Trophoblast cell (in vitro differentiated cells and primary cell): ENCODE measurements around the gene GTSE1.

ENCODE experiments used
- DNase-seq, 2 donors: peaks; one replicate each; pipeline ENCODE4 v3.0.0-alpha.2; 2016
- H2AFZ ChIP-seq: 2 replicates; pipeline ENCODE4 v1.6.1; 2013; ENCODE audit warnings: low read length, moderate library complexity, mild to moderate bottlenecking; ENCODE audit not compliant: insufficient read depth, poor library complexity
- H2AK5ac ChIP-seq: 2 replicates; pipeline ENCODE4 v1.6.1; 2013; ENCODE audit warnings: mild to moderate bottlenecking, low read length
- H2BK120ac ChIP-seq: 2 replicates; pipeline ENCODE4 v1.6.1; 2013; ENCODE audit warnings: low read length, mild to moderate bottlenecking, moderate library complexity; ENCODE audit not compliant: insufficient read depth, poor library complexity
- H2BK12ac ChIP-seq: 2 replicates; pipeline ENCODE4 v1.6.1; 2013; ENCODE audit warnings: mild to moderate bottlenecking, low read length, moderate library complexity
- H2BK5ac ChIP-seq: 2 replicates; pipeline ENCODE4 v1.6.1; 2013; ENCODE audit warnings: low read length, low read depth, moderate library complexity, mild to moderate bottlenecking; ENCODE audit not compliant: poor library complexity
- H3K14ac ChIP-seq: 2 replicates; pipeline ENCODE4 v1.6.1; 2013; ENCODE audit warnings: mild to moderate bottlenecking, low read length
- H3K18ac ChIP-seq: 2 replicates; pipeline ENCODE4 v1.6.1; 2013; ENCODE audit warnings: mild to moderate bottlenecking, low read length
- H3K23ac ChIP-seq: 2 replicates; pipeline ENCODE4 v1.6.1; 2013; ENCODE audit warnings: low read length
- H3K27ac ChIP-seq: 2 replicates; pipeline ENCODE4 v1.5.1; 2013; ENCODE audit warnings: low read depth, mild to moderate bottlenecking, inconsistent platforms, low read length, moderate library complexity
- H3K27me3 ChIP-seq: 2 replicates; pipeline ENCODE4 v1.6.1; 2013; ENCODE audit warnings: inconsistent platforms, mild to moderate bottlenecking, low read length, moderate library complexity; ENCODE audit not compliant: insufficient read depth
- H3K36me3 ChIP-seq, 2 experiments: 1 replicate in 1 of 2; 2 replicates in 1 of 2; pipeline ENCODE4 v1.6.1; 2013; ENCODE audit warnings: low read length in 2 of 2, mild to moderate bottlenecking in 2 of 2, moderate library complexity in 1 of 2; ENCODE audit not compliant: insufficient read depth in 2 of 2, control insufficient read depth in 1 of 2
- H3K4ac ChIP-seq: 2 replicates; pipeline ENCODE4 v1.6.1; 2013; ENCODE audit warnings: low read depth, mild to moderate bottlenecking, low read length, moderate library complexity
- H3K4me1 ChIP-seq, 2 experiments: 1 replicate in 1 of 2; 2 replicates in 1 of 2; pipeline ENCODE4 v1.6.1; 2013; ENCODE audit warnings: low read length in 2 of 2, mild to moderate bottlenecking in 2 of 2, moderate library complexity in 1 of 2; ENCODE audit not compliant: insufficient read depth in 2 of 2, control insufficient read depth in 1 of 2
- H3K4me2 ChIP-seq: 2 replicates; pipeline ENCODE4 v1.6.1; 2013; ENCODE audit warnings: inconsistent platforms, mild to moderate bottlenecking, low read length, moderate library complexity
- H3K4me3 ChIP-seq: 2 replicates; pipeline ENCODE4 v1.5.1; 2013; ENCODE audit warnings: mild to moderate bottlenecking, low read depth, low read length, inconsistent platforms
- H3K79me1 ChIP-seq: one replicate; pipeline ENCODE4 v1.6.1; 2013; ENCODE audit warnings: low read length
- H3K79me2 ChIP-seq: 2 replicates; pipeline ENCODE4 v1.6.1; 2013; ENCODE audit warnings: low read length, mild to moderate bottlenecking; ENCODE audit not compliant: control insufficient read depth, insufficient read depth, poor library complexity
- H3K9ac ChIP-seq: 2 replicates; pipeline ENCODE4 v1.6.1; 2013; ENCODE audit warnings: mild to moderate bottlenecking, low read length
- H3K9me3 ChIP-seq: 2 replicates; pipeline ENCODE4 v1.6.1; 2013; ENCODE audit warnings: low read depth, mild to moderate bottlenecking, control low read depth, inconsistent platforms, low read length; ENCODE audit not compliant: insufficient read depth
- H4K12ac ChIP-seq: 2 replicates; pipeline ENCODE4 v1.6.1; 2013; ENCODE audit warnings: low read depth, mild to moderate bottlenecking, low read length, moderate library complexity
- H4K8ac ChIP-seq: 2 replicates; pipeline ENCODE4 v1.6.1; 2013; ENCODE audit warnings: low read depth, mild to moderate bottlenecking, low read length, moderate library complexity
- H4K91ac ChIP-seq: one replicate; pipeline ENCODE4 v1.6.1; 2013; ENCODE audit warnings: low read depth, mild to moderate bottlenecking, low read length, moderate library complexity
- WGBS: extraction: QIAGEN DNeasy Blood & Tissue Kit; methylation state at CpG from one replicate; pipeline ENCODE4 v1.1.7; 2013; ENCODE audit warnings: missing lambda C conversion rate; ENCODE audit not compliant: insufficient read length, insufficient coverage; ENCODE audit errors: extremely low coverage; 5-methylcytosine and 5-hydroxymethylcytosine counted together

The GTSE1 gene

GRCh38 chr22:46303347-46303965, 6.8 kb downstream of the GTSE1 start:
- Histone ChIP-seq H3K9ac (no peak overlapping the region), H3K79me1 (no peaks in the 10 kb centered on the region), H3K4me2 (no peak overlapping the region), H4K12ac (no peak overlapping the region), H3K79me2 (peaks cover 3% of the 10 kb centered on the region), H3K18ac (no peak overlapping the region), H3K9me3 (no peaks in the 10 kb centered on the region), H3K27ac (no peak overlapping the region), H3K14ac (no peak overlapping the region), H2AK5ac (no peak overlapping the region), H2BK120ac (no peak overlapping the region), H2AFZ (no peak overlapping the region), H3K36me3 (peaks cover 19 to 28% of the 10 kb centered on the region in 2 experiments), H3K27me3 (no peaks in the 10 kb centered on the region), H3K23ac (no peak overlapping the region), H2BK5ac (no peak overlapping the region), H4K8ac (no peak overlapping the region), H3K4me1 (peaks cover 0 to 4% of the 10 kb centered on the region in 2 experiments), H4K91ac (no peak overlapping the region), H3K4me3 (no peak overlapping the region), H3K4ac (peak overlapping the region; percentile 82), H2BK12ac (no peak overlapping the region)
- no peak for DNase-seq
- no CpG with 5 or more reads among the region's 7 CpGs for WGBS

GRCh38 chr22:46308283-46308988, 11.8 kb downstream of the GTSE1 start:
- WGBS: no CpG with 5 or more reads among the region's 23 CpGs
- Histone ChIP-seq H2BK12ac (no peak overlapping the region), H3K27me3 (no peaks in the 10 kb centered on the region), H3K79me2 (peaks cover 3% of the 10 kb centered on the region), H3K4me1 (no peaks in the 10 kb centered on the region), H3K14ac (no peak overlapping the region), H3K4me3 (no peak overlapping the region), H2BK5ac (no peak overlapping the region), H2AFZ (no peak overlapping the region), H2AK5ac (no peak overlapping the region), H4K8ac (no peak overlapping the region), H3K79me1 (no peaks in the 10 kb centered on the region), H3K18ac (peak overlapping the region; percentile 73), H4K91ac (no peak overlapping the region), H4K12ac (peak overlapping the region; percentile 71), H3K4ac (no peak overlapping the region), H2BK120ac (no peak overlapping the region), H3K36me3 (peaks cover 31 to 33% of the 10 kb centered on the region in 2 experiments), H3K23ac (no peak overlapping the region), H3K9ac (no peak overlapping the region), H3K27ac (no peak overlapping the region), H3K9me3 (no peaks in the 10 kb centered on the region), H3K4me2 (no peak overlapping the region)
- DNase-seq: no peak

GRCh38 chr22:46309526-46310085, 12.9 kb downstream of the GTSE1 start:
- H2BK12ac ChIP-seq: no peak overlapping the region
- H3K79me2 ChIP-seq: no peaks in the 10 kb centered on the region
- no peak overlapping the region for H4K91ac ChIP-seq
- H2AFZ ChIP-seq: no peak overlapping the region
- H4K12ac ChIP-seq: no peak overlapping the region
- H3K79me1 ChIP-seq: no peaks in the 10 kb centered on the region
- no peak overlapping the region for H3K14ac ChIP-seq
- WGBS: no CpG with 5 or more reads among the region's 15 CpGs
- no peak for DNase-seq
- H3K27ac ChIP-seq: no peak overlapping the region
- no peak overlapping the region for H3K9ac ChIP-seq
- no peak overlapping the region for H3K23ac ChIP-seq
- no peaks in the 10 kb centered on the region for H3K9me3 ChIP-seq
- H3K4me2 ChIP-seq: no peak overlapping the region
- no peaks in the 10 kb centered on the region for H3K27me3 ChIP-seq
- no peak overlapping the region for H3K18ac ChIP-seq
- no peak overlapping the region for H2AK5ac ChIP-seq
- H4K8ac ChIP-seq: no peak overlapping the region
- H2BK120ac ChIP-seq: no peak overlapping the region
- no peak overlapping the region for H3K4me3 ChIP-seq
- H3K4me1 ChIP-seq: no peaks in the 10 kb centered on the region
- no peak overlapping the region for H3K4ac ChIP-seq
- H2BK5ac ChIP-seq: no peak overlapping the region
- peaks cover 36 to 41% of the 10 kb centered on the region in 2 experiments for H3K36me3 ChIP-seq

- Histone ChIP-seq H3K27ac (no peak overlapping the region), H4K8ac (no peak overlapping the region), H3K79me2 (no peaks in the 10 kb centered on the region), H2BK120ac (no peak overlapping the region), H3K4me1 (no peaks in the 10 kb centered on the region), H3K4me2 (no peak overlapping the region), H2AFZ (no peak overlapping the region), H3K27me3 (no peaks in the 10 kb centered on the region), H2BK5ac (no peak overlapping the region), H2BK12ac (no peak overlapping the region), H3K79me1 (no peaks in the 10 kb centered on the region), H4K91ac (no peak overlapping the region), H4K12ac (no peak overlapping the region), H3K18ac (no peak overlapping the region), H3K4ac (no peak overlapping the region), H3K36me3 (peaks cover 39 to 44% of the 10 kb centered on the region in 2 experiments), H2AK5ac (no peak overlapping the region), H3K14ac (no peak overlapping the region), H3K9ac (no peak overlapping the region), H3K9me3 (no peaks in the 10 kb centered on the region), H3K4me3 (no peak overlapping the region), H3K23ac (no peak overlapping the region)
- DNase-seq: no peak
- no CpG with 5 or more reads among the region's 8 CpGs for WGBS
Observed at GRCh38 chr22:46312056-46312455, 15.4 kb downstream of the GTSE1 start.
